K562 (cell line): Measurements from ENCODE around the gene GNAZ. TPM values are rescaled to one million over a fixed set of nuclear protein-coding genes. Genes with fewer than 3 reads are reported as not detected.
A peak's percentile ranks its signal among the peaks of the same experiment; 100 is the strongest.

Experiments used
- ATAC-seq: fragments of 200-7000 bp; cut with Tn5 transposase; 3 replicates; pipeline ENCODE4 v1.9.1; 2020; ENCODE audit warnings: moderate library complexity
- BruUV-seq: library from RNA; stranded (reverse); fragments of 400-500 nt; replicated peaks from 2 replicates; lab custom pipeline; 2021; lab: Mats Ljungman, UMichigan
- CTCF ChIA-PET: fragments of 300-600 bp; formaldehyde crosslinking; extraction: SDS; loops from one replicate; lab custom pipeline; 2021; ENCODE audit warnings: low intra/inter-chr PET ratio; lab: Yijun Ruan, JAX
- POLR2A ChIA-PET: fragments of 300-600, 350-650 bp; sonication (Branson Sonifier 250); formaldehyde crosslinking; extraction: SDS; loops from one replicate; lab custom pipeline; 2021; ENCODE audit warnings: antibody characterized with exemption, inconsistent platforms; lab: Yijun Ruan, JAX
- DNase-seq, 4 experiments: peaks; one replicate each; pipeline versions ENCODE4 v3.0.0 to v3.0.0-alpha.2; 2011 to 2018; ENCODE audit warnings: low spot score in 3 of 4, mixed read lengths in 3 of 4; ENCODE audit errors: extremely low read depth in 1 of 4
- FAIRE-seq: peaks from 2 replicates; lab custom pipeline; 2011; peaks lifted over from hg19 to GRCh38; lab: Jason Lieb, UNC
- H2AFZ ChIP-seq: 2 replicates; pipeline ENCODE4 v1.6.0; 2011; ENCODE audit warnings: low read depth, low read length, control low read depth, inconsistent platforms
- H3K27ac ChIP-seq: fragments of 200-600 bp; 3 replicates; pipeline ENCODE4 v1.8.0; 2011; ENCODE audit warnings: low read depth, mild to moderate bottlenecking, control low read depth, inconsistent platforms, low read length, moderate library complexity, mixed read lengths; ENCODE audit errors: extremely low read depth
- H3K27me3 ChIP-seq, 2 experiments: fragments of 300-600 bp in 1 of 2; 2 replicates in 1 of 2; 3 replicates in 1 of 2; pipeline versions ENCODE4 v1.6.0 to v1.8.0; 2011; ENCODE audit warnings: inconsistent platforms in 2 of 2, low read length in 2 of 2, mild to moderate bottlenecking in 1 of 2, mixed read lengths in 1 of 2, moderate library complexity in 1 of 2; ENCODE audit not compliant: control insufficient read depth in 2 of 2, insufficient read depth in 2 of 2
- H3K36me3 ChIP-seq: fragments of 300-600 bp; 3 replicates; pipeline ENCODE4 v1.8.0; 2011; ENCODE audit warnings: mild to moderate bottlenecking, low read length, inconsistent platforms; ENCODE audit not compliant: control insufficient read depth, insufficient read depth
- H3K4me1 ChIP-seq, 2 experiments: fragments of 200-600 bp in 1 of 2; replicated peaks in 1 of 2; 2 replicates in 1 of 2; 3 replicates in 1 of 2; pipeline versions ENCODE4 v1.5.1 to v1.8.0; 2011; ENCODE audit warnings: inconsistent platforms in 2 of 2, low read length in 2 of 2, mild to moderate bottlenecking in 1 of 2, mixed read lengths in 1 of 2, moderate library complexity in 1 of 2; ENCODE audit not compliant: control insufficient read depth in 2 of 2, insufficient read depth in 2 of 2
- H3K4me2 ChIP-seq: 2 replicates; pipeline ENCODE4 v1.6.1; 2011; ENCODE audit warnings: low read length, control low read depth, inconsistent platforms, mixed read lengths; ENCODE audit not compliant: insufficient read depth
- H3K4me3 ChIP-seq: fragments of 200-600 bp; sonication (generic), shearing (Covaris generic); 2 replicates; pipeline ENCODE4 v1.5.1; 2016; ENCODE audit warnings: control low read depth, inconsistent platforms
- H3K79me2 ChIP-seq: fragments of 200-600 bp; 3 replicates; pipeline ENCODE4 v1.8.0; 2011; ENCODE audit warnings: low read length, inconsistent platforms; ENCODE audit not compliant: control insufficient read depth, insufficient read depth
- H3K9ac ChIP-seq, 2 experiments: 2 replicates each; pipeline versions ENCODE4 v1.6.0 to v1.6.1; 2011; ENCODE audit warnings: low read depth in 2 of 2, low read length in 2 of 2, control low read depth in 1 of 2, inconsistent platforms in 1 of 2, mild to moderate bottlenecking in 1 of 2, mixed read lengths in 1 of 2; ENCODE audit not compliant: insufficient read depth in 1 of 2
- H3K9me1 ChIP-seq: one replicate; pipeline ENCODE4 v1.6.0; 2011; ENCODE audit warnings: inconsistent platforms, mild to moderate bottlenecking, low read length, moderate library complexity; ENCODE audit not compliant: control insufficient read depth, insufficient read depth
- H3K9me3 ChIP-seq: replicated peaks from 2 replicates; pipeline ENCODE4 v1.5.1; 2011; ENCODE audit warnings: low read depth, low read length, inconsistent platforms; ENCODE audit not compliant: control insufficient read depth, insufficient read depth
- H4K20me1 ChIP-seq: replicated peaks from 2 replicates; pipeline ENCODE4 v1.6.1; 2011; ENCODE audit warnings: low read length, inconsistent platforms, mixed read lengths; ENCODE audit not compliant: control insufficient read depth, insufficient read depth
- ARID3B ChIP-seq: fragments of 250-450 bp; sonication (Bioruptor Pico); IDR thresholded peaks from 2 replicates; pipeline ENCODE4 v1.4.0; 2020; ENCODE audit warnings: borderline replicate concordance
- CREB1 ChIP-seq, 2 experiments: sonication (generic) in 1 of 2; formaldehyde crosslinking in 1 of 2; IDR thresholded peaks; 2 replicates each; pipeline versions ENCODE4 v1.6.1 to v1.8.0; 2012 to 2022; ENCODE audit warnings: inconsistent platforms in 1 of 2, mild to moderate bottlenecking in 1 of 2, missing genetic modification reagents in 1 of 2, moderate library complexity in 1 of 2
- DIDO1 ChIP-seq: fragments of 450-650 bp; IDR thresholded peaks from 2 replicates; pipeline ENCODE4 v1.6.1; 2016; ENCODE audit warnings: low read depth, missing biosample characterization, missing genetic modification characterization
- EP300 ChIP-seq: IDR thresholded peaks from 2 replicates; pipeline ENCODE4 v1.6.1; 2012; ENCODE audit warnings: low read length, improper control_type of control experiment
- HCFC1 ChIP-seq: IDR thresholded peaks from 2 replicates; pipeline ENCODE4 v1.6.1; 2012; ENCODE audit warnings: low read depth, low read length, improper control_type of control experiment
- MCM5 ChIP-seq: fragments of 450-650 bp; IDR thresholded peaks from 2 replicates; pipeline ENCODE4 v1.6.1; 2016; ENCODE audit warnings: low read depth
- PHF21A ChIP-seq: fragments of 450-650 bp; IDR thresholded peaks from 2 replicates; pipeline ENCODE4 v1.6.1; 2017; ENCODE audit warnings: low read depth, borderline replicate concordance
- RBM34 ChIP-seq: fragments of 200-400 bp; formaldehyde crosslinking; IDR thresholded peaks from 2 replicates; pipeline ENCODE4 v1.6.1; 2018; ENCODE audit warnings: low read length, borderline replicate concordance; ENCODE audit not compliant: insufficient read depth
- SFPQ ChIP-seq: fragments of 200-400 bp; formaldehyde crosslinking; IDR thresholded peaks from 2 replicates; pipeline ENCODE4 v1.6.1; 2017; ENCODE audit warnings: mild to moderate bottlenecking, low read depth, low read length, moderate library complexity
- SMC3 ChIP-seq: conservative IDR thresholded peaks from 2 replicates; pipeline ENCODE4 v1.6.1; 2011; ENCODE audit warnings: low read depth, low read length, improper control_type of control experiment; ENCODE audit not compliant: insufficient read depth
- USF2 ChIP-seq: sonication (generic); formaldehyde crosslinking; IDR thresholded peaks from 2 replicates; pipeline ENCODE4 v1.5.0; 2020; ENCODE audit warnings: missing genetic modification reagents
- ZFP36 ChIP-seq: fragments of 150-350 bp; IDR thresholded peaks from 2 replicates; pipeline ENCODE4 v1.6.1; 2018; ENCODE audit warnings: low read length, low read depth; ENCODE audit not compliant: partially characterized antibody
- ZNF24 ChIP-seq: fragments of 450-650 bp; IDR thresholded peaks from 2 replicates; pipeline ENCODE4 v1.6.1; 2016
- ZNF668 ChIP-seq: fragments of 250-450 bp; sonication (Bioruptor Pico); IDR thresholded peaks from 2 replicates; pipeline ENCODE4 v1.8.0; 2022; ENCODE audit warnings: mild to moderate bottlenecking, inconsistent platforms
- WGBS: fragments of 100-300 bp; shearing (Covaris generic); methylation state at CpG from one replicate; pipeline ENCODE4 v1.1.6; 2016; ENCODE audit warnings: low coverage, mixed read lengths; ENCODE audit not compliant: insufficient coverage; ENCODE audit errors: missing lambda C conversion rate; 5-methylcytosine and 5-hydroxymethylcytosine counted together
- in situ Hi-C: fragments of 300-500 bp; cut with MboI; formaldehyde crosslinking; loops from 4 replicates; pipeline ENCODE4 v1.15.0; 2018; ENCODE audit warnings: inconsistent platforms, mixed read lengths
- intact Hi-C: fragments of 100-400 bp; cut with micrococcal nuclease; formaldehyde crosslinking; loops from 2 replicates; pipeline ENCODE4 v1.14.2; 2022
- polyA plus RNA-seq, 8 experiments: library from polyadenylated mRNA; depleted of rRNA in 4 of 8; stranded (reverse) in 5 of 8; unstranded in 3 of 8; fragments of >200 nt; fragmentation: Nextera tagmentation in 2 of 8; fragmentation: Illumina TruSeq in 1 of 8; extraction: Ambion mirVana in 2 of 8; extraction: Trizol in 1 of 8; gene quantifications; 2 replicates each; pipeline versions ENCODE4 v1.2.1 to v1.2.3, GENCODE V29; 2011 to 2014; ENCODE audit warnings: inconsistent platforms in 1 of 8, missing spikeins in 1 of 8
- total RNA-seq, 7 experiments: library from RNA; depleted of rRNA in 6 of 7; stranded (reverse); fragments of >200 nt in 6 of 7; fragmentation: Illumina TruSeq in 2 of 7; extraction: Trizol in 2 of 7; gene quantifications; 2 replicates each; pipeline versions ENCODE4 v1.2.1 to v1.2.3, GENCODE V29; 2011 to 2021; ENCODE audit warnings: low replicate concordance in 1 of 7

The GNAZ gene
- total and polyA plus RNA-seq, 9 of the 15 experiments (the other 6 are each of a cell fraction or from before 2014, with no cell fraction given) = 0.04 to 0.22 (median 0.13) TPM; not detected in 3

GRCh38 chr22:23119494-23120414 is 49.4 kb downstream of the GNAZ start (continued):
- TF ChIP-seq SFPQ (no peak), CREB1 (IDR thresholded peaks at IDR 0.05) (peak; percentile 70), CREB1 (CRISPR knock-in tag; IDR thresholded peaks at IDR 0.05) (no peak)

- BruUV-seq = no TSS peak
- peaks cover 54 to 95% of the 10 kb centered on the region in 2 experiments for H3K27me3 ChIP-seq
- DNase-seq (peak in 3 of 4 experiments; percentile 59 to 65 (median 61)), FAIRE-seq (no peak), ATAC-seq (no peak)
- H3K9me3 ChIP-seq = no peaks in the 10 kb centered on the region
- H3K27ac ChIP-seq = no peak overlapping the region
- H3K36me3 ChIP-seq = no peaks in the 10 kb centered on the region
- WGBS = 19% methylated on average over 7 of the region's 7 CpGs
- POLR2A ChIA-PET = interaction anchor here (0.6 to 19.0 kb wide), 17 partner anchors 7 to 306 kb away, joined by 3 to 414 read pairs (median 4); partner anchors contain the start of gene RAB36
- intact Hi-C loops = loop anchor here (5.0 to 10.0 kb wide), 2 partner anchors 398 to 656 kb away; no protein-coding TSS in a partner anchor
- H3K9me1 ChIP-seq = peaks cover 26% of the 10 kb centered on the region
- CTCF ChIA-PET = interaction anchor here (1.6 kb wide), 1 partner anchor 8 kb away, joined by 7 read pairs; no protein-coding TSS in a partner anchor
- H3K4me2 ChIP-seq = no peak overlapping the region
- H2AFZ ChIP-seq = peak overlapping the region; percentile 65; the same call in 1 of the 2 replicates
- in situ Hi-C loops = no loop called here
- H3K9ac ChIP-seq = no peak overlapping the region
- H3K4me1 ChIP-seq = peaks cover 9 to 29% of the 10 kb centered on the region in 2 experiments; a peak in 4 of 5 replicates
- H3K79me2 ChIP-seq = no peaks in the 10 kb centered on the region
- peaks cover 76% of the 10 kb centered on the region for H4K20me1 ChIP-seq
- H3K4me3 ChIP-seq = no peak overlapping the region
- no peak for TF ChIP-seq USF2 (CRISPR knock-in tag)
- TF ChIP-seq DIDO1 = no peak
- no peak for TF ChIP-seq MCM5
- TF ChIP-seq ZNF24 = no peak
- peak; percentile 15 for TF ChIP-seq ZFP36
- TF ChIP-seq ARID3B = no peak
- no peak for TF ChIP-seq SMC3
- TF ChIP-seq HCFC1 = no peak
- TF ChIP-seq ZNF668 (CRISPR knock-in tag) = no peak
- no peak for TF ChIP-seq PHF21A
- no peak for TF ChIP-seq RBM34
- TF ChIP-seq EP300 = no peak
These were observed 50.1 kb downstream of the GNAZ start for GRCh38 chr22:23120415-23120899.
